HepG2 (cell line): ENCODE data around the gene WDR35. TPM values are rescaled to one million over a fixed set of nuclear protein-coding genes. Genes with fewer than 3 reads are reported as not detected.

Experiments
- CBFB ChIP-seq: sonication (generic); formaldehyde crosslinking; IDR thresholded peaks from 2 replicates; pipeline ENCODE4 v1.4.0; 2020; ENCODE audit warnings: missing genetic modification reagents
- CENPT ChIP-seq: sonication (generic); formaldehyde crosslinking; IDR thresholded peaks from 2 replicates; pipeline ENCODE4 v1.8.0; 2022; ENCODE audit warnings: low read depth, mild to moderate bottlenecking, moderate library complexity, missing genetic modification reagents
- CHD2 ChIP-seq: IDR thresholded peaks from 2 replicates; pipeline ENCODE4 v1.6.1; 2011; ENCODE audit warnings: low read depth, low read length, improper control_type of control experiment
- EZH2 ChIP-seq: conservative IDR thresholded peaks from 2 replicates; pipeline ENCODE4 v1.6.1; 2012; ENCODE audit warnings: mild to moderate bottlenecking, low read depth, low read length, moderate library complexity
- HNRNPUL1 ChIP-seq: fragments of 200-400 bp; formaldehyde crosslinking; IDR thresholded peaks from 2 replicates; pipeline ENCODE4 v1.6.1; 2017; ENCODE audit warnings: low read depth, mild to moderate bottlenecking, low read length, moderate library complexity
- KDM1A ChIP-seq: IDR thresholded peaks from 2 replicates; pipeline ENCODE4 v1.6.1; 2016; ENCODE audit warnings: missing compliant biosample characterization
- MIER2 ChIP-seq: IDR thresholded peaks from 2 replicates; pipeline ENCODE4 v1.6.1; 2016; ENCODE audit warnings: missing biosample characterization, missing genetic modification reagents
- PHF20 ChIP-seq: sonication (generic); formaldehyde crosslinking; IDR thresholded peaks from 2 replicates; pipeline ENCODE4 v1.5.0; 2020; ENCODE audit warnings: mild to moderate bottlenecking, missing genetic modification reagents
- RBAK ChIP-seq: sonication (generic); formaldehyde crosslinking; IDR thresholded peaks from 2 replicates; pipeline ENCODE4 v1.5.1; 2020; ENCODE audit warnings: mild to moderate bottlenecking, missing genetic modification reagents
- RBM39 ChIP-seq: fragments of 200-400 bp; formaldehyde crosslinking; IDR thresholded peaks from one replicate; pipeline ENCODE4 v1.6.1; 2018; ENCODE audit warnings: antibody characterized with exemption, mild to moderate bottlenecking, low read depth, low read length; ENCODE audit not compliant: poor library complexity, severe bottlenecking
- TAF15 ChIP-seq: fragments of 200-400 bp; formaldehyde crosslinking; IDR thresholded peaks from one replicate; pipeline ENCODE4 v1.6.1; 2018; ENCODE audit warnings: mild to moderate bottlenecking, low read depth, low read length; ENCODE audit not compliant: poor library complexity, severe bottlenecking
- TBX2 ChIP-seq: sonication (generic); formaldehyde crosslinking; IDR thresholded peaks from 2 replicates; pipeline ENCODE4 v1.5.0; 2020; ENCODE audit warnings: missing genetic modification reagents, mild to moderate bottlenecking, borderline replicate concordance
- ZFP90 ChIP-seq: sonication (generic); formaldehyde crosslinking; IDR thresholded peaks from 2 replicates; pipeline ENCODE4 v1.8.0; 2022; ENCODE audit warnings: missing genetic modification reagents, mild to moderate bottlenecking, inconsistent platforms, borderline replicate concordance
- ZNF790 ChIP-seq: sonication (generic); formaldehyde crosslinking; IDR thresholded peaks from 2 replicates; pipeline ENCODE4 v1.8.0; 2022; ENCODE audit warnings: missing genetic modification reagents, mild to moderate bottlenecking, borderline replicate concordance
- polyA plus RNA-seq, 8 experiments: library from polyadenylated mRNA; depleted of rRNA in 3 of 8; stranded (reverse) in 7 of 8; unstranded in 1 of 8; fragments of >200 nt; fragmentation: Illumina TruSeq in 4 of 8; extraction: Trizol in 4 of 8; gene quantifications; 2 replicates each; pipeline versions ENCODE4 v1.2.1 to v1.2.3, GENCODE V29; 2011 to 2016; ENCODE audit warnings: low read depth in 4 of 8, missing spikeins in 1 of 8, mixed read lengths in 1 of 8; ENCODE audit not compliant: insufficient read depth in 1 of 8
- total RNA-seq, 5 experiments: library from RNA; depleted of rRNA; stranded (reverse); fragments of >200 nt; fragmentation: Illumina TruSeq; extraction: Trizol; gene quantifications; 2 replicates each; pipeline ENCODE4 v1.2.3, GENCODE V29; 2016; ENCODE audit warnings: low read depth in 1 of 5
- TF ChIP-seq, protein P1 (sequence below): sonication (generic); formaldehyde crosslinking; IDR thresholded peaks from 2 replicates; pipeline ENCODE4 v1.4.0; 2020; ENCODE audit warnings: missing genetic modification reagents
- TF ChIP-seq, protein P2 (sequence below): sonication (generic); formaldehyde crosslinking; IDR thresholded peaks from 2 replicates; pipeline ENCODE4 v1.4.0; 2020; ENCODE audit warnings: mild to moderate bottlenecking, missing genetic modification reagents
- TF ChIP-seq, protein P3 (sequence below): sonication (generic); formaldehyde crosslinking; IDR thresholded peaks from 2 replicates; pipeline ENCODE4 v1.4.0; 2020; ENCODE audit warnings: missing genetic modification reagents
- TF ChIP-seq, protein P4 (sequence below): sonication (generic); formaldehyde crosslinking; IDR thresholded peaks from 2 replicates; pipeline ENCODE4 v1.5.0; 2020; ENCODE audit warnings: mild to moderate bottlenecking, missing genetic modification reagents, moderate library complexity
- TF ChIP-seq, protein P5 (sequence below): IDR thresholded peaks from 2 replicates; pipeline ENCODE4 v1.6.1; 2016

The WDR35 gene
- total and polyA plus RNA-seq, 2 of the 13 experiments (the other 11 are each of a cell fraction or from before 2014, with no cell fraction given): 11.1 to 19.6 TPM

DNA sequence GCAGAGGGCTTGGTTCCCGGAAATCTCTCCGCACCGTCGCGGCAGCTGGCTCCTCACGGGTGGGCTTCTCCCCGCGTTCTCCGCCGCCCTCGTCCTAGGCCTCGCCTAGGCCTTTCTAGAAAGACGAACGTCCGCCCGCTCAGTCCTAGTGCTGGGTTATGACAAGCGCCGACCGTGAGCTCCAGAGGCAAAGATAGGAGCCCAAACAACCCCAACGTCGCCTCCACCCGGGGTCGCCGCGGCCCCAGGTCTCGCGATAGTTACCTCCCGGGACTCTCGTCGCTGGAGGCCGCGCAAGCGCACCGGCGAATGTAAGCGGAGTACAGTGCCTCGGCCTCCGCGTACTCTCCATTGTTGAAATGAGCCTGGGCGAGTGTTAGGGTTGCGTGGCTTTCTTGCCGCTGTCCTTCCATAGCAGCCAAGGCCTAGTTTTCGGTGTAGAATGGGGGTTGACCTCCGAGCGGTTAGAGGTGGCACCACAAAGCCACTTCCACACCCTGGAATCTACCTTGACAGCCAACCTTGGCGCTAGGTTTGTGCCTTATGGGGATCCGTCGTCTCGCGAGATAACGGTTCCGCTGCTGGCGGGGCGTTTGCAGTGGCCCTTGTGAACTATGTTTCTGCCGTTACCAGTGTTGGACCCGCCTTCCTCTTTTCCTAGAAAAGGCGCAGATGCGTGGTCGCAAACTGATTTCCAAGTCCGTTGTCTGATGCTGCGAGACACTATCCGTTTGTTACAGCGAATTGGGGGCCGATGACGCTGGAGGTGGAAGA is 88.3 kb downstream of the WDR35 start, which contains the start of gene TTC32 (continued):
- TF ChIP-seq, protein P1, sequence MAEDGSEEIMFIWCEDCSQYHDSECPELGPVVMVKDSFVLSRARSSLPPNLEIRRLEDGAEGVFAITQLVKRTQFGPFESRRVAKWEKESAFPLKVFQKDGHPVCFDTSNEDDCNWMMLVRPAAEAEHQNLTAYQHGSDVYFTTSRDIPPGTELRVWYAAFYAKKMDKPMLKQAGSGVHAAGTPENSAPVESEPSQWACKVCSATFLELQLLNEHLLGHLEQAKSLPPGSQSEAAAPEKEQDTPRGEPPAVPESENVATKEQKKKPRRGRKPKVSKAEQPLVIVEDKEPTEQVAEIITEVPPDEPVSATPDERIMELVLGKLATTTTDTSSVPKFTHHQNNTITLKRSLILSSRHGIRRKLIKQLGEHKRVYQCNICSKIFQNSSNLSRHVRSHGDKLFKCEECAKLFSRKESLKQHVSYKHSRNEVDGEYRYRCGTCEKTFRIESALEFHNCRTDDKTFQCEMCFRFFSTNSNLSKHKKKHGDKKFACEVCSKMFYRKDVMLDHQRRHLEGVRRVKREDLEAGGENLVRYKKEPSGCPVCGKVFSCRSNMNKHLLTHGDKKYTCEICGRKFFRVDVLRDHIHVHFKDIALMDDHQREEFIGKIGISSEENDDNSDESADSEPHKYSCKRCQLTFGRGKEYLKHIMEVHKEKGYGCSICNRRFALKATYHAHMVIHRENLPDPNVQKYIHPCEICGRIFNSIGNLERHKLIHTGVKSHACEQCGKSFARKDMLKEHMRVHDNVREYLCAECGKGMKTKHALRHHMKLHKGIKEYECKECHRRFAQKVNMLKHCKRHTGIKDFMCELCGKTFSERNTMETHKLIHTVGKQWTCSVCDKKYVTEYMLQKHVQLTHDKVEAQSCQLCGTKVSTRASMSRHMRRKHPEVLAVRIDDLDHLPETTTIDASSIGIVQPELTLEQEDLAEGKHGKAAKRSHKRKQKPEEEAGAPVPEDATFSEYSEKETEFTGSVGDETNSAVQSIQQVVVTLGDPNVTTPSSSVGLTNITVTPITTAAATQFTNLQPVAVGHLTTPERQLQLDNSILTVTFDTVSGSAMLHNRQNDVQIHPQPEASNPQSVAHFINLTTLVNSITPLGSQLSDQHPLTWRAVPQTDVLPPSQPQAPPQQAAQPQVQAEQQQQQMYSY: no peak; the same call in 1 of the 2 replicates
- TF ChIP-seq MIER2 (CRISPR knock-in tag) (peak; percentile 85), ZFP90 (CRISPR knock-in tag) (peak; percentile 93; the same call in 1 of the 2 replicates), EZH2 (no peak), TBX2 (CRISPR knock-in tag) (peak; percentile 84; the same call in 1 of the 2 replicates), KDM1A (no peak), CBFB (CRISPR knock-in tag) (peak; percentile 83), TAF15 (no peak), HNRNPUL1 (no peak), CENPT (peak; percentile 82), ZNF790 (CRISPR knock-in tag) (no peak; the same call in 1 of the 2 replicates), PHF20 (CRISPR knock-in tag) (peak; percentile 98), RBAK (CRISPR knock-in tag) (peak; percentile 76; the same call in 1 of the 2 replicates), RBM39 (peak; percentile 98), CHD2 (peak; percentile 93)
- TF ChIP-seq, protein P2, sequence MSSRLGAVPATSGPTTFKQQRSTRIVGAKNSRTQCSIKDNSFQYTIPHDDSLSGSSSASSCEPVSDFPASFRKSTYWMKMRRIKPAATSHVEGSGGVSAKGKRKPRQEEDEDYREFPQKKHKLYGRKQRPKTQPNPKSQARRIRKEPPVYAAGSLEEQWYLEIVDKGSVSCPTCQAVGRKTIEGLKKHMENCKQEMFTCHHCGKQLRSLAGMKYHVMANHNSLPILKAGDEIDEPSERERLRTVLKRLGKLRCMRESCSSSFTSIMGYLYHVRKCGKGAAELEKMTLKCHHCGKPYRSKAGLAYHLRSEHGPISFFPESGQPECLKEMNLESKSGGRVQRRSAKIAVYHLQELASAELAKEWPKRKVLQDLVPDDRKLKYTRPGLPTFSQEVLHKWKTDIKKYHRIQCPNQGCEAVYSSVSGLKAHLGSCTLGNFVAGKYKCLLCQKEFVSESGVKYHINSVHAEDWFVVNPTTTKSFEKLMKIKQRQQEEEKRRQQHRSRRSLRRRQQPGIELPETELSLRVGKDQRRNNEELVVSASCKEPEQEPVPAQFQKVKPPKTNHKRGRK (CRISPR knock-in tag): no peak
- TF ChIP-seq, protein P3, sequence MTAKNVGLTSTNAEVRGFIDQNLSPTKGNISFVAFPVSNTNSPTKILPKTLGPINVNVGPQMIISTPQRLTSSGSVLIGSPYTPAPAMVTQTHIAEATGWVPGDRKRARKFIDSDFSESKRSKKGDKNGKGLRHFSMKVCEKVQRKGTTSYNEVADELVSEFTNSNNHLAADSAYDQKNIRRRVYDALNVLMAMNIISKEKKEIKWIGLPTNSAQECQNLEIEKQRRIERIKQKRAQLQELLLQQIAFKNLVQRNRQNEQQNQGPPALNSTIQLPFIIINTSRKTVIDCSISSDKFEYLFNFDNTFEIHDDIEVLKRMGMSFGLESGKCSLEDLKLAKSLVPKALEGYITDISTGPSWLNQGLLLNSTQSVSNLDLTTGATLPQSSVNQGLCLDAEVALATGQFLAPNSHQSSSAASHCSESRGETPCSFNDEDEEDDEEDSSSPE (CRISPR knock-in tag): peak; percentile 97
- TF ChIP-seq, protein P4, sequence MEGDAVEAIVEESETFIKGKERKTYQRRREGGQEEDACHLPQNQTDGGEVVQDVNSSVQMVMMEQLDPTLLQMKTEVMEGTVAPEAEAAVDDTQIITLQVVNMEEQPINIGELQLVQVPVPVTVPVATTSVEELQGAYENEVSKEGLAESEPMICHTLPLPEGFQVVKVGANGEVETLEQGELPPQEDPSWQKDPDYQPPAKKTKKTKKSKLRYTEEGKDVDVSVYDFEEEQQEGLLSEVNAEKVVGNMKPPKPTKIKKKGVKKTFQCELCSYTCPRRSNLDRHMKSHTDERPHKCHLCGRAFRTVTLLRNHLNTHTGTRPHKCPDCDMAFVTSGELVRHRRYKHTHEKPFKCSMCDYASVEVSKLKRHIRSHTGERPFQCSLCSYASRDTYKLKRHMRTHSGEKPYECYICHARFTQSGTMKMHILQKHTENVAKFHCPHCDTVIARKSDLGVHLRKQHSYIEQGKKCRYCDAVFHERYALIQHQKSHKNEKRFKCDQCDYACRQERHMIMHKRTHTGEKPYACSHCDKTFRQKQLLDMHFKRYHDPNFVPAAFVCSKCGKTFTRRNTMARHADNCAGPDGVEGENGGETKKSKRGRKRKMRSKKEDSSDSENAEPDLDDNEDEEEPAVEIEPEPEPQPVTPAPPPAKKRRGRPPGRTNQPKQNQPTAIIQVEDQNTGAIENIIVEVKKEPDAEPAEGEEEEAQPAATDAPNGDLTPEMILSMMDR (CRISPR knock-in tag): peak; percentile 64
- TF ChIP-seq, protein P5, sequence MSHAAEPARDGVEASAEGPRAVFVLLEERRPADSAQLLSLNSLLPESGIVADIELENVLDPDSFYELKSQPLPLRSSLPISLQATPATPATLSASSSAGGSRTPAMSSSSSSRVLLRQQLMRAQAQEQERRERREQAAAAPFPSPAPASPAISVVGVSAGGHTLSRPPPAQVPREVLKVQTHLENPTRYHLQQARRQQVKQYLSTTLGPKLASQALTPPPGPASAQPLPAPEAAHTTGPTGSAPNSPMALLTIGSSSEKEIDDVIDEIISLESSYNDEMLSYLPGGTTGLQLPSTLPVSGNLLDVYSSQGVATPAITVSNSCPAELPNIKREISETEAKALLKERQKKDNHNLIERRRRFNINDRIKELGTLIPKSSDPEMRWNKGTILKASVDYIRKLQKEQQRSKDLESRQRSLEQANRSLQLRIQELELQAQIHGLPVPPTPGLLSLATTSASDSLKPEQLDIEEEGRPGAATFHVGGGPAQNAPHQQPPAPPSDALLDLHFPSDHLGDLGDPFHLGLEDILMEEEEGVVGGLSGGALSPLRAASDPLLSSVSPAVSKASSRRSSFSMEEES (CRISPR knock-in tag): peak; percentile 56; the same call in 1 of the 2 replicates
